A673 (cell line): ENCODE results near the gene NUBPL. TPM values are rescaled to one million over a fixed set of nuclear protein-coding genes. Genes with fewer than 3 reads are reported as not detected.

Experiments used
- BruUV-seq: library from RNA; stranded (reverse); fragments of 400-500 nt; replicated peaks from 2 replicates; lab custom pipeline; 2021; lab: Mats Ljungman, UMichigan
- CTCF ChIA-PET: fragments of 300-600 bp; sonication (Branson Sonifier 250); formaldehyde crosslinking; loops from one replicate; lab custom pipeline; 2022; ENCODE audit warnings: antibody characterized with exemption; lab: Charles Lee
- POLR2A ChIA-PET: fragments of 300-600 bp; sonication (Branson Sonifier 250); formaldehyde crosslinking; loops from one replicate; lab custom pipeline; 2022; ENCODE audit warnings: antibody characterized with exemption; ENCODE audit not compliant: low non-redundant PET; lab: Charles Lee
- DNase-seq: peaks from one replicate; pipeline ENCODE4 v3.0.0-alpha.2; 2015; ENCODE audit warnings: low spot score
- H3K27ac ChIP-seq: fragments of 200-600 bp; sonication (generic); 2 replicates; pipeline ENCODE4 v1.5.1; 2016; ENCODE audit warnings: mixed run types, low read depth, mild to moderate bottlenecking, mixed read lengths, antibody characterized with exemption, low read length; ENCODE audit not compliant: poor library complexity, severe bottlenecking
- H3K27me3 ChIP-seq: fragments of 200-600 bp; sonication (generic); replicated peaks from 2 replicates; pipeline ENCODE4 v1.6.1; 2017; ENCODE audit warnings: mixed run types, low read depth, mild to moderate bottlenecking, mixed read lengths, antibody characterized with exemption, low read length; ENCODE audit not compliant: insufficient read depth, poor library complexity
- H3K36me3 ChIP-seq: fragments of 200-600 bp; sonication (generic); 2 replicates; pipeline ENCODE4 v1.6.1; 2016; ENCODE audit warnings: mixed run types, mild to moderate bottlenecking, mixed read lengths, antibody characterized with exemption, low read length; ENCODE audit not compliant: insufficient read depth, poor library complexity, severe bottlenecking
- H3K4me1 ChIP-seq: fragments of 200-600 bp; sonication (generic); 2 replicates; pipeline ENCODE4 v1.6.1; 2017; ENCODE audit warnings: mixed run types, mild to moderate bottlenecking, mixed read lengths, antibody characterized with exemption, low read length; ENCODE audit not compliant: insufficient read depth, poor library complexity, severe bottlenecking
- H3K4me3 ChIP-seq: fragments of 200-600 bp; sonication (generic); 2 replicates; pipeline ENCODE4 v1.5.1; 2016; ENCODE audit warnings: low read depth, mixed run types, mild to moderate bottlenecking, mixed read lengths, low read length; ENCODE audit not compliant: poor library complexity, severe bottlenecking
- H3K9me3 ChIP-seq: fragments of 200-600 bp; sonication (generic); 2 replicates; pipeline ENCODE4 v1.6.1; 2016; ENCODE audit warnings: mixed run types, low read depth, mild to moderate bottlenecking, mixed read lengths, antibody characterized with exemption, low read length; ENCODE audit not compliant: poor library complexity, severe bottlenecking
- CTCF ChIP-seq: fragments of 300-800, 200-600 bp; sonication (generic); conservative IDR thresholded peaks from 2 replicates; pipeline ENCODE4 v1.5.1; 2017; ENCODE audit warnings: low read depth, mild to moderate bottlenecking, antibody characterized with exemption, low read length, moderate library complexity, mixed read lengths
- EZH2 ChIP-seq: fragments of 200-600 bp; sonication (generic); IDR thresholded peaks from 2 replicates; pipeline ENCODE4 v1.6.1; 2017; ENCODE audit warnings: borderline replicate concordance, low read depth, mild to moderate bottlenecking, mixed read lengths, antibody characterized with exemption, low read length; ENCODE audit not compliant: poor library complexity, severe bottlenecking
- intact Hi-C: fragments of 100-400 bp; cut with micrococcal nuclease; formaldehyde crosslinking; loops from one replicate; pipeline ENCODE4 v1.10.0; 2022; ENCODE audit not compliant: unreplicated experiment
- total RNA-seq: library from RNA; stranded (reverse); gene quantifications from 2 replicates; pipeline ENCODE4 v1.2.3, GENCODE V29; 2021

The NUBPL gene
- total RNA-seq, 1 experiment from 2014 or later = 15.5 TPM

GRCh38 chr14:31578266-31578665 lies 17.1 kb downstream of the NUBPL start:
- ChIA-PET POLR2A (no interaction called here), CTCF (no interaction called here)
- intact Hi-C loops = no loop called here
- no TSS peak for BruUV-seq
- TF ChIP-seq CTCF (no peak), EZH2 (no peak)
- H3K4me3 ChIP-seq = no peak overlapping the region
- H3K27ac ChIP-seq = no peak overlapping the region
- H3K9me3 ChIP-seq = no peaks in the 10 kb centered on the region
- no peaks in the 10 kb centered on the region for H3K36me3 ChIP-seq
- peaks cover 6% of the 10 kb centered on the region for H3K4me1 ChIP-seq
- H3K27me3 ChIP-seq = no peaks in the 10 kb centered on the region
- no peak for DNase-seq

- intact Hi-C loops = no loop called here
These were observed 17.7 kb downstream of the NUBPL start for GRCh38 chr14:31578792-31579501.

GRCh38 chr14:31580234-31580633 lies 19.0 kb downstream of the NUBPL start:
- ChIA-PET POLR2A (no interaction called here), CTCF (no interaction called here)
- Histone ChIP-seq H3K27ac (no peak overlapping the region), H3K4me1 (peaks cover 10% of the 10 kb centered on the region), H3K9me3 (no peaks in the 10 kb centered on the region), H3K27me3 (no peaks in the 10 kb centered on the region), H3K36me3 (no peaks in the 10 kb centered on the region), H3K4me3 (no peak overlapping the region)
- BruUV-seq = no TSS peak
- TF ChIP-seq EZH2 (no peak), CTCF (no peak)
- DNase-seq = no peak
- intact Hi-C loops = no loop called here

More at GRCh38 chr14:31578792-31579501, 17.7 kb downstream of the NUBPL start:
- no peaks in the 10 kb centered on the region for H3K9me3 ChIP-seq
- H3K27ac ChIP-seq = no peak overlapping the region
- no peak for TF ChIP-seq EZH2
- no peak for TF ChIP-seq CTCF
- BruUV-seq = no TSS peak
- CTCF ChIA-PET = no interaction called here
- POLR2A ChIA-PET = no interaction called here
- no peak overlapping the region for H3K4me3 ChIP-seq
- H3K36me3 ChIP-seq = no peaks in the 10 kb centered on the region
- DNase-seq = no peak
- no peaks in the 10 kb centered on the region for H3K27me3 ChIP-seq
- H3K4me1 ChIP-seq = peaks cover 10% of the 10 kb centered on the region
